Caco-2 (cell line): Measurements from ENCODE around the gene MED12L. TPM values are rescaled to one million over a fixed set of nuclear protein-coding genes. Genes with fewer than 3 reads are reported as not detected.

Source experiments
- BruUV-seq: library from RNA; stranded (reverse); fragments of 400-500 nt; replicated peaks from 2 replicates; lab custom pipeline; 2021; lab: Mats Ljungman, UMichigan
- CTCF ChIA-PET: fragments of 300-600 bp; sonication (Branson Sonifier 250); formaldehyde crosslinking; loops from one replicate; lab custom pipeline; 2022; ENCODE audit warnings: antibody characterized with exemption; lab: Charles Lee
- POLR2A ChIA-PET: fragments of 300-600 bp; sonication (Branson Sonifier 250); formaldehyde crosslinking; loops from one replicate; lab custom pipeline; 2022; ENCODE audit warnings: antibody characterized with exemption; lab: Charles Lee
- DNase-seq, 2 experiments: peaks; one replicate each; pipeline versions ENCODE4 v3.0.0 to v3.0.0-alpha.2; 2020 to 2022
- H3K27me3 ChIP-seq: replicated peaks from 2 replicates; pipeline ENCODE4 v1.6.0; 2011; ENCODE audit warnings: low read length; ENCODE audit not compliant: control insufficient read depth, insufficient read depth
- H3K36me3 ChIP-seq: 2 replicates; pipeline ENCODE4 v1.5.1; 2011; ENCODE audit warnings: low read length; ENCODE audit not compliant: control insufficient read depth, insufficient read depth
- H3K4me1 ChIP-seq: fragments of 250-450 bp; sonication (Bioruptor Pico); 2 replicates; pipeline ENCODE4 v1.5.1; 2020; ENCODE audit warnings: mild to moderate bottlenecking
- H3K4me3 ChIP-seq: 2 replicates; pipeline ENCODE4 v1.5.1; 2011; ENCODE audit warnings: low read depth, mild to moderate bottlenecking, control low read depth, low read length
- H3K9me3 ChIP-seq: fragments of 250-450 bp; sonication (Bioruptor Pico); 2 replicates; pipeline ENCODE4 v1.5.1; 2020; ENCODE audit warnings: mild to moderate bottlenecking, moderate library complexity
- H3K27ac Mint-ChIP-seq: one replicate; pipeline ENCODE4 v1.8.0; 2022; ENCODE audit warnings: mixed read lengths; ENCODE audit not compliant: unreplicated experiment
- H3K27me3 Mint-ChIP-seq: one replicate; pipeline ENCODE4 v1.8.0; 2022; ENCODE audit warnings: mixed read lengths; ENCODE audit not compliant: insufficient read depth, unreplicated experiment
- H3K36me3 Mint-ChIP-seq: one replicate; pipeline ENCODE4 v1.8.0; 2022; ENCODE audit warnings: mild to moderate bottlenecking, mixed read lengths; ENCODE audit not compliant: insufficient read depth, unreplicated experiment
- H3K4me1 Mint-ChIP-seq: one replicate; pipeline ENCODE4 v1.8.0; 2022; ENCODE audit warnings: low read depth, mixed read lengths; ENCODE audit not compliant: unreplicated experiment
- H3K4me3 Mint-ChIP-seq: one replicate; pipeline ENCODE4 v1.8.0; 2022; ENCODE audit warnings: mild to moderate bottlenecking, moderate library complexity, mixed read lengths; ENCODE audit not compliant: unreplicated experiment
- H3K9me3 Mint-ChIP-seq: one replicate; pipeline ENCODE4 v1.8.0; 2022; ENCODE audit warnings: mixed read lengths; ENCODE audit not compliant: unreplicated experiment
- intact Hi-C: fragments of 100-400 bp; cut with micrococcal nuclease; formaldehyde crosslinking; loops from one replicate; pipeline ENCODE4 v1.10.0; 2022; ENCODE audit not compliant: unreplicated experiment
- total RNA-seq: library from RNA; stranded (reverse); gene quantifications from 2 replicates; pipeline ENCODE4 v1.2.3, GENCODE V29; 2022
- TF ChIP-seq, protein P1 (sequence below), 2 experiments: fragments of 200-600 bp in 1 of 2; IDR thresholded peaks; 1 replicate in 1 of 2; 2 replicates in 1 of 2; pipeline versions ENCODE4 v1.5.1 to v1.8.0; 2011 to 2022; ENCODE audit warnings: antibody characterized with exemption in 1 of 2, control low read depth in 1 of 2, inconsistent platforms in 1 of 2, low read depth in 1 of 2, low read length in 1 of 2, mild to moderate bottlenecking in 1 of 2, moderate library complexity in 1 of 2; ENCODE audit not compliant: insufficient read depth in 1 of 2, severe bottlenecking in 1 of 2, unreplicated experiment in 1 of 2

MED12L gene
- total RNA-seq, 1 experiment from 2014 or later, result 21.5 TPM

- peaks cover 4% of the 10 kb centered on the region for H3K36me3 Mint-ChIP-seq
- no peaks in the 10 kb centered on the region for H3K9me3 ChIP-seq
- CTCF ChIA-PET, result no interaction called here
- no TSS peak for BruUV-seq
- H3K36me3 ChIP-seq, result no peaks in the 10 kb centered on the region
- intact Hi-C loops, result no loop called here
- H3K4me3 Mint-ChIP-seq, result no peak overlapping the region
- TF ChIP-seq, protein P1, sequence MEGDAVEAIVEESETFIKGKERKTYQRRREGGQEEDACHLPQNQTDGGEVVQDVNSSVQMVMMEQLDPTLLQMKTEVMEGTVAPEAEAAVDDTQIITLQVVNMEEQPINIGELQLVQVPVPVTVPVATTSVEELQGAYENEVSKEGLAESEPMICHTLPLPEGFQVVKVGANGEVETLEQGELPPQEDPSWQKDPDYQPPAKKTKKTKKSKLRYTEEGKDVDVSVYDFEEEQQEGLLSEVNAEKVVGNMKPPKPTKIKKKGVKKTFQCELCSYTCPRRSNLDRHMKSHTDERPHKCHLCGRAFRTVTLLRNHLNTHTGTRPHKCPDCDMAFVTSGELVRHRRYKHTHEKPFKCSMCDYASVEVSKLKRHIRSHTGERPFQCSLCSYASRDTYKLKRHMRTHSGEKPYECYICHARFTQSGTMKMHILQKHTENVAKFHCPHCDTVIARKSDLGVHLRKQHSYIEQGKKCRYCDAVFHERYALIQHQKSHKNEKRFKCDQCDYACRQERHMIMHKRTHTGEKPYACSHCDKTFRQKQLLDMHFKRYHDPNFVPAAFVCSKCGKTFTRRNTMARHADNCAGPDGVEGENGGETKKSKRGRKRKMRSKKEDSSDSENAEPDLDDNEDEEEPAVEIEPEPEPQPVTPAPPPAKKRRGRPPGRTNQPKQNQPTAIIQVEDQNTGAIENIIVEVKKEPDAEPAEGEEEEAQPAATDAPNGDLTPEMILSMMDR (IDR thresholded peaks at IDR 0.05; ENCODE audit: insufficient read depth in 1 of 2, low read depth in 1 of 2, low read length in 1 of 2, severe bottlenecking in 1 of 2, unreplicated experiment in 1 of 2), result no peak
- no peak overlapping the region for H3K4me3 ChIP-seq
- POLR2A ChIA-PET, result no interaction called here
- H3K4me1 Mint-ChIP-seq, result no peaks in the 10 kb centered on the region
- no peaks in the 10 kb centered on the region for H3K9me3 Mint-ChIP-seq
- no peak for DNase-seq
- H3K4me1 ChIP-seq, result no peaks in the 10 kb centered on the region
- no peaks in the 10 kb centered on the region for H3K27me3 Mint-ChIP-seq
- no peaks in the 10 kb centered on the region for H3K27me3 ChIP-seq
- no peak overlapping the region for H3K27ac Mint-ChIP-seq
Measured at GRCh38 chr3:151123827-151124226, 38.4 kb downstream of the MED12L start.

- POLR2A ChIA-PET, result no interaction called here
- Mint-ChIP-seq H3K4me3 (no peak overlapping the region), H3K27ac (no peak overlapping the region), H3K36me3 (peaks cover 4% of the 10 kb centered on the region), H3K27me3 (no peaks in the 10 kb centered on the region), H3K9me3 (no peaks in the 10 kb centered on the region), H3K4me1 (no peaks in the 10 kb centered on the region)
- Histone ChIP-seq H3K36me3 (no peaks in the 10 kb centered on the region), H3K4me3 (no peak overlapping the region), H3K27me3 (no peaks in the 10 kb centered on the region), H3K9me3 (no peaks in the 10 kb centered on the region), H3K4me1 (no peaks in the 10 kb centered on the region)
- intact Hi-C loops, result no loop called here
- no TSS peak for BruUV-seq
- CTCF ChIA-PET, result no interaction called here
- no peak for DNase-seq
- TF ChIP-seq, protein P1 (IDR thresholded peaks at IDR 0.05; ENCODE audit: insufficient read depth in 1 of 2, low read depth in 1 of 2, low read length in 1 of 2, severe bottlenecking in 1 of 2, unreplicated experiment in 1 of 2), result no peak
Measured at GRCh38 chr3:151124476-151124875, 39.0 kb downstream of the MED12L start.

GRCh38 chr3:151130428-151130827, 45.0 kb downstream of the MED12L start:
- Histone ChIP-seq H3K36me3 (no peaks in the 10 kb centered on the region), H3K9me3 (no peaks in the 10 kb centered on the region), H3K27me3 (no peaks in the 10 kb centered on the region), H3K4me3 (no peak overlapping the region), H3K4me1 (no peaks in the 10 kb centered on the region)
- H3K9me3 Mint-ChIP-seq, result no peaks in the 10 kb centered on the region
- no TSS peak for BruUV-seq
- DNase-seq, result peak; percentile 47 to 51
- peaks cover 10% of the 10 kb centered on the region for H3K4me1 Mint-ChIP-seq
- no peak overlapping the region for H3K4me3 Mint-ChIP-seq
- H3K27me3 Mint-ChIP-seq, result no peaks in the 10 kb centered on the region
- TF ChIP-seq, protein P1 (IDR thresholded peaks at IDR 0.05; ENCODE audit: insufficient read depth in 1 of 2, low read depth in 1 of 2, low read length in 1 of 2, severe bottlenecking in 1 of 2, unreplicated experiment in 1 of 2), result no peak
- intact Hi-C loops, result no loop called here
- ChIA-PET POLR2A (no interaction called here), CTCF (no interaction called here)
- peaks cover 4% of the 10 kb centered on the region for H3K36me3 Mint-ChIP-seq
- no peak overlapping the region for H3K27ac Mint-ChIP-seq
